Trophoblast cell (in vitro differentiated cells and primary cell): Measurements from ENCODE around the gene AKR1B15.
"Not testable (repeated sequence)": the region's sequence is repeated elsewhere in the genome, so short reads cannot be mapped to it uniquely, and the experiment has no call there.

Experiments used
- DNase-seq, 2 donors: peaks; one replicate each; pipeline ENCODE4 v3.0.0-alpha.2; 2016
- H2AFZ ChIP-seq: 2 replicates; pipeline ENCODE4 v1.6.1; 2013; ENCODE audit warnings: low read length, moderate library complexity, mild to moderate bottlenecking; ENCODE audit not compliant: insufficient read depth, poor library complexity
- H2AK5ac ChIP-seq: 2 replicates; pipeline ENCODE4 v1.6.1; 2013; ENCODE audit warnings: mild to moderate bottlenecking, low read length
- H2BK120ac ChIP-seq: 2 replicates; pipeline ENCODE4 v1.6.1; 2013; ENCODE audit warnings: low read length, mild to moderate bottlenecking, moderate library complexity; ENCODE audit not compliant: insufficient read depth, poor library complexity
- H2BK12ac ChIP-seq: 2 replicates; pipeline ENCODE4 v1.6.1; 2013; ENCODE audit warnings: mild to moderate bottlenecking, low read length, moderate library complexity
- H2BK5ac ChIP-seq: 2 replicates; pipeline ENCODE4 v1.6.1; 2013; ENCODE audit warnings: low read length, low read depth, moderate library complexity, mild to moderate bottlenecking; ENCODE audit not compliant: poor library complexity
- H3K14ac ChIP-seq: 2 replicates; pipeline ENCODE4 v1.6.1; 2013; ENCODE audit warnings: mild to moderate bottlenecking, low read length
- H3K18ac ChIP-seq: 2 replicates; pipeline ENCODE4 v1.6.1; 2013; ENCODE audit warnings: mild to moderate bottlenecking, low read length
- H3K23ac ChIP-seq: 2 replicates; pipeline ENCODE4 v1.6.1; 2013; ENCODE audit warnings: low read length
- H3K27ac ChIP-seq: 2 replicates; pipeline ENCODE4 v1.5.1; 2013; ENCODE audit warnings: low read depth, mild to moderate bottlenecking, inconsistent platforms, low read length, moderate library complexity
- H3K27me3 ChIP-seq: 2 replicates; pipeline ENCODE4 v1.6.1; 2013; ENCODE audit warnings: inconsistent platforms, mild to moderate bottlenecking, low read length, moderate library complexity; ENCODE audit not compliant: insufficient read depth
- H3K36me3 ChIP-seq, 2 experiments: 1 replicate in 1 of 2; 2 replicates in 1 of 2; pipeline ENCODE4 v1.6.1; 2013; ENCODE audit warnings: low read length in 2 of 2, mild to moderate bottlenecking in 2 of 2, moderate library complexity in 1 of 2; ENCODE audit not compliant: insufficient read depth in 2 of 2, control insufficient read depth in 1 of 2
- H3K4ac ChIP-seq: 2 replicates; pipeline ENCODE4 v1.6.1; 2013; ENCODE audit warnings: low read depth, mild to moderate bottlenecking, low read length, moderate library complexity
- H3K4me1 ChIP-seq, 2 experiments: 1 replicate in 1 of 2; 2 replicates in 1 of 2; pipeline ENCODE4 v1.6.1; 2013; ENCODE audit warnings: low read length in 2 of 2, mild to moderate bottlenecking in 2 of 2, moderate library complexity in 1 of 2; ENCODE audit not compliant: insufficient read depth in 2 of 2, control insufficient read depth in 1 of 2
- H3K4me2 ChIP-seq: 2 replicates; pipeline ENCODE4 v1.6.1; 2013; ENCODE audit warnings: inconsistent platforms, mild to moderate bottlenecking, low read length, moderate library complexity
- H3K4me3 ChIP-seq: 2 replicates; pipeline ENCODE4 v1.5.1; 2013; ENCODE audit warnings: mild to moderate bottlenecking, low read depth, low read length, inconsistent platforms
- H3K79me1 ChIP-seq: one replicate; pipeline ENCODE4 v1.6.1; 2013; ENCODE audit warnings: low read length
- H3K79me2 ChIP-seq: 2 replicates; pipeline ENCODE4 v1.6.1; 2013; ENCODE audit warnings: low read length, mild to moderate bottlenecking; ENCODE audit not compliant: control insufficient read depth, insufficient read depth, poor library complexity
- H3K9ac ChIP-seq: 2 replicates; pipeline ENCODE4 v1.6.1; 2013; ENCODE audit warnings: mild to moderate bottlenecking, low read length
- H3K9me3 ChIP-seq: 2 replicates; pipeline ENCODE4 v1.6.1; 2013; ENCODE audit warnings: low read depth, mild to moderate bottlenecking, control low read depth, inconsistent platforms, low read length; ENCODE audit not compliant: insufficient read depth
- H4K12ac ChIP-seq: 2 replicates; pipeline ENCODE4 v1.6.1; 2013; ENCODE audit warnings: low read depth, mild to moderate bottlenecking, low read length, moderate library complexity
- H4K8ac ChIP-seq: 2 replicates; pipeline ENCODE4 v1.6.1; 2013; ENCODE audit warnings: low read depth, mild to moderate bottlenecking, low read length, moderate library complexity
- H4K91ac ChIP-seq: one replicate; pipeline ENCODE4 v1.6.1; 2013; ENCODE audit warnings: low read depth, mild to moderate bottlenecking, low read length, moderate library complexity
- WGBS: extraction: QIAGEN DNeasy Blood & Tissue Kit; methylation state at CpG from one replicate; pipeline ENCODE4 v1.1.7; 2013; ENCODE audit warnings: missing lambda C conversion rate; ENCODE audit not compliant: insufficient read length, insufficient coverage; ENCODE audit errors: extremely low coverage; 5-methylcytosine and 5-hydroxymethylcytosine counted together

The AKR1B15 gene

DNA sequence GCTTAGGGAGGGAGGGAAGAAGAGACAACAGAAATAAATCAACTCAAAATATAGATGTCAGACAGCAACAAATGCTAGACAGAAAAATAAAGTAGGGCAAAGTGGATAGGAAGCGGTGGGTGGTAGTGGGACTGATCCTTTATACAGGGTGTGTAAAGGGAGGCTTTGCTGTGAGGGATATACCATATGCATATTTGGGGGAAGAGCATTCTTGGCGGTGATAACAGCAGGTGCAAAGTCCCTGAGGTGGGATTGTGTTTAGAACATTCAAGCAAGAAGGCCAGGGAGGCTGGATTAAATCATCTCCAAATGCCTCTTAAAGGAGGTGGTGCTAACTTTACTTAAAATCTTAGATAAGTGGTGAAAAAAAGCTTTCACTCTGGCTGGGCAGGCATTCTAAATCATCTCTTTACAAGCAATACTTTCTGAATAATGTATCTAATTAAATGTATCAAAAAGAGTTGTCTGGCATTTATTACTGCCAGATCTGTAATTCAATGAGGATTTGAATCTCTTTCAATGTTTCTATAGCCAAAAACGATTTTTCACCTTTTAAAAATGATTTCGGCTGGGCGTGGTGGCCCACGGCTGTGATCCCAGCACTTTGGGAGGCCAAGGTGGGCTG is 9.4 kb upstream of the AKR1B15 start:
- no peak overlapping the region for H3K4me3 ChIP-seq
- DNase-seq: no peak
- H3K27ac ChIP-seq: no peak overlapping the region
- H4K12ac ChIP-seq: no peak overlapping the region
- no peak overlapping the region for H3K9ac ChIP-seq
- no peaks in the 10 kb centered on the region for H3K4me1 ChIP-seq
- H2BK5ac ChIP-seq: no peak overlapping the region
- no peak overlapping the region for H4K91ac ChIP-seq
- H3K79me1 ChIP-seq: no peaks in the 10 kb centered on the region
- WGBS: no CpG with 5 or more reads among the region's 6 CpGs
- no peaks in the 10 kb centered on the region for H3K36me3 ChIP-seq
- H2AFZ ChIP-seq: no peak overlapping the region
- H3K23ac ChIP-seq: no peak overlapping the region
- no peak overlapping the region for H3K4me2 ChIP-seq
- H2BK120ac ChIP-seq: no peak overlapping the region
- no peaks in the 10 kb centered on the region for H3K27me3 ChIP-seq
- H3K9me3 ChIP-seq: no peaks in the 10 kb centered on the region
- no peak overlapping the region for H2AK5ac ChIP-seq
- no peak overlapping the region for H2BK12ac ChIP-seq
- no peak overlapping the region for H3K4ac ChIP-seq
- no peak overlapping the region for H4K8ac ChIP-seq
- H3K14ac ChIP-seq: no peak overlapping the region
- no peak overlapping the region for H3K18ac ChIP-seq
- no peaks in the 10 kb centered on the region for H3K79me2 ChIP-seq

DNA sequence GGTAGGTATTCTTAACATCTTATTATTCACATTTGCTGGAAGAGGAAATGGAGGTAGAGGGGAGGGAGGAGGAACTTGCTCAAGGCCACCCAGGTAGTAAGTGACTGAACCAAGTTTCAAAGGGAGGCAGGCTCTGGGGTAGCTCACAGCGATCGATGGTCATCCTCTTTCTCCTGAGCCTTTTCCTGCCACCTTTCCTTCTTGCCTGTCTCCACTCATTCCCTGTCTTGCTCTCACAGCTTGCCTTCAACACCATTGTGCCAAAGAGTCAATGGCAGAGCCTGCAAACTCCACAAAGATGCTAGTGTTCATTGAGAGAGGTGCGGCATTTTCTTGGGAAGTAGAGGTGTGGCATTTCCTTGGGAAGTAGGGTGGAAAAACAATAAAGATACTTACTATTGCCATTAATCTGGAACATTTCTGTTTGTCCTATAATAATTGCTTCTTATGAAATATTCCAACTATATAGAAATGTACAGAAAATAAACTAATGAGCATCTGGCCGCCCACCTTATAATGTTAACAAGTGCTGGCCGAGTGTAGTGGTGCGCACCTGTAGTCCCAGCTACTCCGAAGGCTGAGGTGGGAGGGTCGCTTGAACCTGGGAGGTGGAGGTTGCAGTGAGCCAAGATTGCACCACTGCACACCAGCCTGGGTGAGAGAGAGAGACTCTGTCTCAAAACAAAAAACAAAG is 7.3 kb upstream of the AKR1B15 start:
- H2AFZ ChIP-seq, H2BK12ac ChIP-seq, H4K8ac ChIP-seq, H2BK120ac ChIP-seq, H3K23ac ChIP-seq, H4K12ac ChIP-seq, H3K79me2 ChIP-seq, H3K27me3 ChIP-seq, H3K9me3 ChIP-seq, H3K4me2 ChIP-seq, H2BK5ac ChIP-seq, H3K36me3 ChIP-seq, H3K18ac ChIP-seq, H3K4me3 ChIP-seq, H3K9ac ChIP-seq, H2AK5ac ChIP-seq, DNase-seq, H3K4me1 ChIP-seq, H3K14ac ChIP-seq, H4K91ac ChIP-seq, H3K27ac ChIP-seq, H3K79me1 ChIP-seq, H3K4ac ChIP-seq: not testable (repeated sequence)
- WGBS: no CpG with 5 or more reads among the region's 8 CpGs

DNA sequence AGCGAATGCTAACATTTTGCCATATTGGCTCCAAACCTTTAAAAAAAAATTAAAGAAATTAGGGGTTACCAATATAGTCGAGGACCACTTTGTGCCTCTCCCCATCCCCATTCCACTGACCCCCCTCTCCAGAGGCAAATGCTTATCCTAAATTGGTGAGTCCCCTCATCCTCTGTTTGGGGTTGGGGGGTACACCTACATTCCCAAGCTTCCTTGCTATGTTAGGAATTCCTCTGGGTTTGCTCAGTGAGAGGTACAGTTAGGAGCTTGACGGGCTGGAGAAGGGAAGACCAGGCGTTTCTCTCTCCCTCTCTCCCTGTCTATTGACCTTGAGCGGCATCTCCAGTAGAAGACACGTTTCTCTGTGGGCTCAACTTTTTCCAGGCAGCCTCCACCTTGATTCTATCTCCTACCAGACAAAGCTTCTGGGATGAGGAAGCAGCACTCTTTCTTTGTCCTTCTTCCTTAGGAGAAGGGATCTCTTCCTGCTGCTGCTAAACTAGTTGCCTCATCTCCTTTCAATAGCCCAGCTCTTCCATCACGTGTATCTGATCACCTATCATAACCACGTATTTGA is 6.6 kb upstream of the AKR1B15 start:
- Histone ChIP-seq H4K91ac (no peak overlapping the region), H3K23ac (no peak overlapping the region)
- no CpG with 5 or more reads among the region's 8 CpGs for WGBS

DNA sequence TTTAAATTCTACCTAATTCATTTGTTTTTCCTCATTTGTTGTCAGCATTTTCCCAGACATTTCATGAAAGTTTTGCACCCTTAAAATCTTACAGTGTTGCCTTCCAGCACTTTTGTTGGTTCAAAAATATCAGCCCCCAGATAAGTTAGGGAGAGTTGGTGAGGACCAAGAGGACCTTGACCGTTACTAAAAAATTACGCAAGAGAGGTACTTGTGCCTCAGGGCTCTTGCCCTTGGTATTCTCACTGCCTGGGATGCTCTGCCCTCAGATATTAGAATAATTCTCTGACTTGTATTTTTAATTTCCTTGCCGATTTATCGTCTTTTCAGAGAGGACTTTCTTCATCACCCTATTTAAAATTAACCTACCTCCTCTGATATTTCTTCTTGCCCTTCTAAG is 3.5 kb upstream of the AKR1B15 start:
- no peak overlapping the region for H4K12ac ChIP-seq
- H3K4me1 ChIP-seq: peaks cover 4 to 5% of the 10 kb centered on the region in 2 experiments
- H3K27ac ChIP-seq: no peak overlapping the region
- WGBS: no CpG with 5 or more reads among the region's 4 CpGs
- H3K36me3 ChIP-seq: no peaks in the 10 kb centered on the region
- H3K4me2 ChIP-seq: no peak overlapping the region
- H3K4me3 ChIP-seq: no peak overlapping the region
- no peak overlapping the region for H2AK5ac ChIP-seq
- no peak overlapping the region for H3K23ac ChIP-seq
- H3K18ac ChIP-seq: no peak overlapping the region
- H3K9ac ChIP-seq: no peak overlapping the region
- H3K79me1 ChIP-seq: no peaks in the 10 kb centered on the region
- no peak for DNase-seq
- H3K27me3 ChIP-seq: no peaks in the 10 kb centered on the region
- H3K4ac ChIP-seq: no peak overlapping the region
- H4K8ac ChIP-seq: no peak overlapping the region
- no peak overlapping the region for H3K14ac ChIP-seq
- H2BK120ac ChIP-seq: no peak overlapping the region
- H3K79me2 ChIP-seq: no peaks in the 10 kb centered on the region
- no peak overlapping the region for H4K91ac ChIP-seq
- no peaks in the 10 kb centered on the region for H3K9me3 ChIP-seq
- H2BK12ac ChIP-seq: no peak overlapping the region
- H2BK5ac ChIP-seq: no peak overlapping the region
- H2AFZ ChIP-seq: no peak overlapping the region

More for the DNA sequence above, 6.6 kb upstream of the AKR1B15 start:
- Histone ChIP-seq H3K9me3 (no peaks in the 10 kb centered on the region), H3K79me1 (no peaks in the 10 kb centered on the region), H3K4me1 (peaks cover 4 to 5% of the 10 kb centered on the region in 2 experiments), H3K4me3 (no peak overlapping the region), H3K9ac (no peak overlapping the region), H3K27ac (no peak overlapping the region), H3K36me3 (no peaks in the 10 kb centered on the region), H3K4ac (no peak overlapping the region), H3K79me2 (no peaks in the 10 kb centered on the region), H4K8ac (no peak overlapping the region), H2BK5ac (no peak overlapping the region), H2BK12ac (no peak overlapping the region), H2AFZ (no peak overlapping the region), H2BK120ac (no peak overlapping the region), H3K4me2 (no peak overlapping the region), H3K18ac (no peak overlapping the region), H3K27me3 (no peaks in the 10 kb centered on the region), H3K14ac (no peak overlapping the region), H2AK5ac (no peak overlapping the region), H4K12ac (no peak overlapping the region)
- no peak for DNase-seq
